ENCODE results near the gene NCOA5.

NCOA5 gene

DNA sequence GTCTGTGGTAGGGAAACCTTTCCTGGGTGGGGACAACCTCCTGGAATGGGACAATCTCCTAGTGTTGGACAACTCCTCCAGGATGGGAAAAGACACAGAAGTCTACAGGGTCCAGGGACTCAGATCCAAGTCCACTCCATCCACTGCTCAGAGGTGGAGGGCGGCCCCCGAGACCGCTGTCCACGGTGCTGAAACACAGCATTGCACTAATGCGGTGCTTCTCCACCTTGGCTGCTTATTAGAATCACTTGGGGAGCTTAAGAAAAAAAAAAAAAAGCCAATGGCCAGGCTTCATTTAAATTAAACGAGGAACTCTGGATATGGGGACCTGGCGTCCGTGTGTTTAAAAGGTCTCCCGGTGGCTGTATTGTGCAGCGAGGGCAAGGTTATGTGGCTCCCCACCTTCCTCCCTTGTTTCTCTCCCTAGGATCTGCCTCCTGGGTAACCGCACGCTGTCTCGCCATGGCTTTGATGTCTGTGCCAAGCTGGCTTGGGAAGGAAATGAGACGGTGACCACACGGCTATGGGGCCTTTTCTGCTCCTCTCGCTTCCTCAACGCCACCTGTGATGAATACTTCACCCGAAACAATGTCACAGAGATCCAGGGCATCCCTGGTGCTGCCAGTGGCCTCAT lies 48.7 kb downstream of the NCOA5 start:
- no peak for DNase-seq (ENCODE audit: low read depth in 2 of 2)

DNA sequence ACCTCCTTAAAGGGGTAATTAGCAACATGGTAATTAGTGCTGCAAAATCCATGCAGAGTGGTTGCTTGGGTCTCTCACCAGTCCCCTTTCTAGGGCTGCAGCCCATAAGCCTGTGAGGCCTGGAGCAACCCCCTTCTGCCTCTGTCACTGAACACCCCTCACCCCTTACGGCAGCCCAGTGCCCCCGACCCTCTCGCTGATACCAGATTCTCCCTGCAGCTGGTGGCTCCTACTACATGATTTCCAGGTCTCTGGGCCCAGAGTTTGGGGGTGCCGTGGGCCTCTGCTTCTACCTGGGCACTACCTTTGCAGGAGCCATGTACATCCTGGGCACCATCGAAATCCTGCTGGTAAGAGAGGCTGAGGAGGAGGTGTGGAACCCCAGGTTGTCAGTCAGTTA lies 52.7 kb downstream of the NCOA5 start:
- no peak for DNase-seq (ENCODE audit: low read depth in 2 of 2)

DNA sequence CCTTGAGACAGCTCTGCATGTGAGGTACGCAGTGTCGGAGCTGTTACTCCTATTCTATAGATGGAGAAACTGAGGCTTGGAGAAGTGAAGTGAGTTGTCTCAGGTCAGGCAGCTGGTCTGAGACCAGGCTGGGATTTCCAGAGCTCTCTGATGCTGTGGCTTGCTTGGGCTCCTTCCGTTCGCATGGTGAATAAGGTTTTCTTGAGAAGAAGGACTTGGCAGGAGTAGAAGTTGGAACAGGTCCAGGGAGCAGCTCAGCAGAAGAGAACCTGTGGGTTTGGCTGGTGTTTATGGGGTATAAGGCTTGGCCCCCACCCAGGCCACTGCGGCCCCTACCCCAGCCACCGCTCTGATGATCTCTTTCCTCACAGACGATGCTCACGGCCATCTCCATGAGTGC lies 53.4 kb downstream of the NCOA5 start:
- DNase-seq (ENCODE audit: low read depth in 2 of 2): no peak

DNA sequence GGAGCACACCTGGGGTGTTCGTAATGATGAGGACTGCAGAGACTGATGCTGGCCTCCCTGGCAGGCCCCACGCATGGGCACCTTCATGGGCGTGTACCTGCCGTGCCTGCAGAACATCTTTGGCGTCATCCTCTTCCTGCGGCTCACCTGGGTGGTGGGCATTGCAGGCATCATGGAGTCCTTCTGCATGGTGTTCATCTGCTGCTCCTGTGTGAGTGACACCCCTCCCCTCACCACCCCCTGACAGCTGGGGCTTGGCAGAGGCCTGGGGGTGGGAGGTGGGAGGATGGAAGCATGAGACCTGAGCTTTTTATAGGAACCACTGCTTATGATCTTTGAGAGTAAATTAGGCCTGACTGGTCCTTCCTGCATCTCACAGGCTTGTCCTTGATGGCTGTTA lies 54.0 kb downstream of the NCOA5 start:
- DNase-seq (ENCODE audit: low read depth in 2 of 2): no peak

DNA sequence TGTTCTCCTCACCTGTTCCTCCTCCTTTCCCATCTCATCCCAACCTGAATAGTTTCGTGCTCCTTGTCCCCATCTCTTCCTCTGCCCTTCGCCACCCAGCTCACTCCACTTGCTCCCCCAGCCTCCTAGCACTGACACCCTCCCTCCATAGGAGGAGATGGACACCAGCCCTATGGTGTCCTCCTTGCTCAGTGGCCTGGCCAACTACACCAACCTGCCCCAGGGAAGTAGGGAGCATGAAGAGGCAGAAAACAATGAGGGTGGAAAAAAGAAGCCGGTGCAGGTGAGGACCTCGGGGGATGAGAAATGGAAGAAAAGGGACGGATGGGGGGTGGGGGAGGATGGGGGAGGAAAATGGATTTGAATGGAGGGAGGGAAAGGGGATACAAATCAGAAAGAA lies 54.5 kb downstream of the NCOA5 start:
- DNase-seq (ENCODE audit: low read depth in 2 of 2): no peak

GRCh38 chr20:46034039-46034438 lies 55.7 kb downstream of the NCOA5 start:
- DNase-seq (ENCODE audit: low read depth in 2 of 2): no peak

- DNase-seq (ENCODE audit: low read depth in 2 of 2): no peak
These were observed 58.0 kb downstream of the NCOA5 start for GRCh38 chr20:46031701-46032254.

GRCh38 chr20:46031014-46031569 lies 58.7 kb downstream of the NCOA5 start:
- DNase-seq (ENCODE audit: low read depth in 2 of 2): no peak

GRCh38 chr20:46030284-46031013 lies 59.3 kb downstream of the NCOA5 start:
- DNase-seq (ENCODE audit: low read depth in 2 of 2): no peak

GRCh38 chr20:46028772-46029371 lies 60.9 kb downstream of the NCOA5 start, which contains the start of gene SLC12A5:
Gene SLC12A5, plus strand, starts transcription at chr20:46029215. Its CDS starts 130 bp downstream, at chr20:46029345.
- no peak for DNase-seq (ENCODE audit: low read depth in 2 of 2)

GRCh38 chr20:46028110-46028509 lies 61.7 kb downstream of the NCOA5 start:
- DNase-seq (ENCODE audit: low read depth in 2 of 2): no peak

- DNase-seq (ENCODE audit: low read depth in 2 of 2): peak; percentile 28 to 32
These were observed 62.4 kb downstream of the NCOA5 start for GRCh38 chr20:46027245-46027853.

DNA sequence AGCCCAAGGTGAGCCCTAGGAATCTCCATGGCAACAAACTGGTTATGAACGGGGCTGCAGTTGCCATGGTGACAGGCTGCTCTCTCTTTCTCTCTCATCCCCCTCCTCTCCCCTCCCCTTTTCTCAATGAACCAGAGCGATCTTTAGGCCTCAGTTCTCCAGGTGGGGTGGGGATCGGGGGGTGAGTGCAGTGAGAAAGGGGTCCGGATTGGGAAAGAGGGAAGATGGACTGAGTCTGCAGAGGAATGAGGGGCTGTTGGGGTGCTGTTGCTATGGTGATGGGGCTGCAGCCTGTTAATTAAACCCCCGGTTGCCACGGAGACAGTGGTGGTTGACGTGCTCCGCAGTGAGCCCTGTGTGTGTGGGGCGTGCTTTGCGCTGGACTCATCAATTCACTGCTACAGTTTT lies 64.4 kb downstream of the NCOA5 start:
- DNase-seq (ENCODE audit: low read depth in 2 of 2): no peak

DNA sequence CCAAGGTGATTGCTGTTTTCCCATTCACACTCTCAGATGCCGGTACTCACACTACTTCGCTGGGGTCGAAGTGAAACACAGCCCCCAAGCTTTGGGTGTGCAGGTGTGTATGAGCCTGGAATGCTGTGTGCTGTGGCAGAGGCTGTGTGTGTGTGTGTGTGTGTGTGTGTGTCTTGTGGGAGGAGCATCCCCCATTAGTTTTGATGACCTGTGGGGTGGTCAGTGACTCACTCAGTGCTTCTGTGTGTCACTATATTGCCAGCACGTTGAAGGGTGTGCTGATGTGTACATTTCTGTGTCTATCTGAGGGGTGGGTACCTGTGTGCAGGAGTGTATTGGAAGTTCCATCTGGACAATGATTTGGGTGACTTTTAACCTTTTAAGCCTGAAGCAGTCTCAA lies 65.8 kb downstream of the NCOA5 start:
- no peak for DNase-seq (ENCODE audit: low read depth in 2 of 2)

- no peak for DNase-seq (ENCODE audit: low read depth in 2 of 2)
These were observed 66.6 kb downstream of the NCOA5 start for GRCh38 chr20:46023148-46023484.

DNA sequence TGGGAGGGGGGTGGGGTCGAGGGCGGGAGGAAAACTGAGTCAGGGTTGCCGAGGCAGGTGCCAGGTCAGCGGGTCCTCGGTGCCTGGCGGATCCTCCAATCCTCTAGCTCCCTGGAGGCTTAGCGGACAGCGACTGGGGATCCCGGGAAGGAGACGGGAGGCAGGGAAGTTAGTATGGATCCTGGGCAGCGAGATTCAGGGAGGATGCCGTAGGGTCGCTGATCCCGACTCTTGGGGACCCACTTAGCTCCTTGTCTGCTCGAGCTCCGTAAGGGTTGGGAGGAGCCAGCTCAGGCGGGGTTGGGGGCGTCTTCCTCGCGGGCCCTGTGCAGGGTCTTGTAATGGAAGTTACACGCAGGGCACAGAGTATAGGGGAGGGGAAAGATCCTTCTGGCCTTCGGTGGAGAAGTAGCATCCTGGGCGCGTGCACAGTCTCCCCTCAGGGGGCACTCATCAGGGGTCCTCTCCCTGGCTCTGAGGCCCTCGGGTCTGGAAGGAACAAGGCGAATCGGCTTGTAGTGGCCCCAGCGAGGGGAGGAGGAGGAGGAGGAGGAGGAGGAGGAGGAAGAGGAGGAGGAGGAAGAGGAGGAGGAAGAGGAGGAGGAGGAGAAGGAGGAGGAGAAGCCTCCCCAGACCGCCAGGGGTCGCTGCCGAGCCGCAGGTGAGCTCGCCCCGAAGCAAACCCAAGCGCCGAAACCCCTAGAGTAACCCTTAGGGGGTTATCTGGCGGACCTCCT lies 67.2 kb downstream of the NCOA5 start:
- no peak for DNase-seq (ENCODE audit: low read depth in 2 of 2)

DNA sequence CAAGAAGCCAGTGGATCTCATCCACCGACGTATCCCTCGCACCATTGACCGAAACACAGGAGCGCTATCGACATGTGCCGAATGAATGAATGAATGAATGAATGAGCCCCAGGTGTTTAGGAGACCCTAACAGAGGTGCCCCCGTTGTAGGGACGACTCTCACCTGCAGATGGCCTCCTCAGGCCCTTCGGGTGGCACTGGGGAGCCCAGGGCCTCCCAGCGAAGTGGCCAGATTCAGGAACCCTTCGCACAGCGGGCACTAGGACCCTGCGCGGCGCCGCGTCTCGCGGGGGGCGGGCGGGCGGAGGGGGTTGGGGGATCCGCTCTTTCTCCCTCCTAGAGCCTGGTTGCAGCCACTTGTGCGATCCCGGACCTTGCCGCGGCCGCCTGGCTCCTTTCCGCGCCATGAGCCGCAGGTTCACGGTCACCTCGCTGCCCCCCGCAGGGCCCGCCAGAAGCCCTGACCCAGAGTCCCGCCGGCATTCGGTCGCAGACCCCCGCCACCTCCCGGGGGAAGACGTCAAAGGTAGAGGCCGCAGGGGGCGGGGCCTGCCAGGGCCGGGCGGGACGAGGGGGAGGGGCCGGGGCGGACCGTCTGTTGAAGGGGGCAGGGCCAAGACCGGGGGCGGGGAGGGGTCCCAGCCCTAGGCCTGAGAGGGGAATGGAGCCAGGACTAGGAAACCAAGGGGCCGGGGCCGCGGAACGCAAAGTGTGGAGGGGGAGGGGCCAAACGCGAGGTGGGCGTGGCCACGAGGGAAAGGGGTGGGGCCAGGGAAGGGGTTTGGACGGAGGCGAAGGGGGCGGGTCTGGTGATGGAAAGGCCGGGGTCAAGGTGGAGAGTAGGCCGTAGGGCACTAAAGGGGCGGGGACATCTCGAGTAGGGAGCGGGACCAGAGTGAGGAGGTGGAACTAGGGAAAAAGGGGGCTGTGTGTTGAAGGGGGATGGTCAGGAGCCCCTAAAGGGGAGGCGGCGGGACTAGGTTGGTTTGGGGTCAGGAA lies 68.1 kb downstream of the NCOA5 start:
- DNase-seq (ENCODE audit: low read depth in 2 of 2): no peak

DNA sequence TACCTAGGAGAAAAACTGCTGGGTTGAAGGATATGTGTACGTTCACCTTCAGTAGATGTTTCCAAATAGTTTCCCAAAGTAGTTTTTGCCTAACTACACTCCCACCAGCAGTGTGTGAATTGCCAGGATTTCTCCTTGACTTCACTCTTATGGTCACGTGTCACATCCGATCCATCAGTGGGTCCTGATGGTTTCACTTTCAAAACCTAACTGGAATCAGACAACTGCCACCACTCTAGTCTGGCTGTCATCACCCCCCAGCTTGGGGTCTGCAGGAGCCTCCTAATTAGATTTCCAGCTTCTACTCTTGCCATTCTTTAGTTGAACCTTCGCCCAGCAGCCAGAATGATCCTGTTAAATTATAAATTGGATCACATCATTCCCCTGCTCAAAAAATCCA lies 69.2 kb downstream of the NCOA5 start:
- no peak for DNase-seq (ENCODE audit: low read depth in 2 of 2)

DNA sequence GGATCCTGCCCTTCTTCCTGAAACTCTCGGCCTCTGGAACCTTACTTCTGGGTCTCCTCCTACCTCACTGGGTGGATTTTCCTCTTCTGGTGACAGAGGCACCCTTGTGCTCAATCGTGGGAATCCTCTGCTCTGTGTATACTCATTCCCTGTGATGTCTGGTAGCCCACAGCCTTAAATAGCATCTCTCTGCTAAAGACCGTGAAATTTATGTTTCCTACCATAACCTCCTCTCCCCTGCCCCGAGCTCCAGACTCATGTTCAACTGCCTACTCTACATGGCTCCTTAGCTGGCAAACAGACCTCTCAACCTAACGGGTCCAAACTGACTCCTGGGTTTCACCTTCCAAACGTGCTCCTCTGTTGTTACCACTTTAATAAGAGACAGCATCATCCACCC lies 71.2 kb downstream of the NCOA5 start:
- DNase-seq (ENCODE audit: low read depth in 2 of 2): no peak

DNA sequence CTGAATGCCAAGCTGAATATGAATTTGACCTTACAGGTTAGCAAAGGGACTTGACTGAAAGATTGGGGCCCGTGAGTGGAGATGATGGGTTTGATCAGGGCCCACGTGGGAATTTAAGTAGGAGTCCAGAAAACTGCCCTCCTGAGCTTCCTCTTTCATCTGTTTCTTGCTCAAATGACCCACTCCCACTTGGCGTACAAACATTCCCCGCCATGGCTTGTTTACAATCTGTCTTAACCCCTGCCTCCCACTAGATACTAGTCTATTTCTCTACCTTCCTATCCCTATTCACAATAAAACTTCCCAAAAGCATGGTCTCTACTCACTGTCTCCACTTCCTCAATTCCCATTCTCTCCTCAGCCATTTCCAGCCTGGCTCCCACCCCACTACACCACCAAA lies 71.7 kb downstream of the NCOA5 start:
- DNase-seq (ENCODE audit: low read depth in 2 of 2): no peak
